K562 (cell line): ENCODE data around the gene CTRL. TPM values are rescaled to one million over a fixed set of nuclear protein-coding genes. Genes with fewer than 3 reads are reported as not detected.

Experiments used
- ETS1 ChIP-seq: conservative IDR thresholded peaks from 2 replicates; pipeline ENCODE4 v1.6.1; 2011; ENCODE audit warnings: low read depth, mild to moderate bottlenecking, low read length; ENCODE audit not compliant: control insufficient read depth
- HCFC1 ChIP-seq: IDR thresholded peaks from 2 replicates; pipeline ENCODE4 v1.6.1; 2012; ENCODE audit warnings: low read depth, low read length, improper control_type of control experiment
- HDAC8 ChIP-seq: fragments of 450-650 bp; IDR thresholded peaks from 2 replicates; pipeline ENCODE4 v1.6.1; 2016; ENCODE audit warnings: mild to moderate bottlenecking, missing genetic modification characterization, moderate library complexity, missing compliant biosample characterization
- HNRNPLL ChIP-seq: fragments of 200-400 bp; formaldehyde crosslinking; IDR thresholded peaks from 2 replicates; pipeline ENCODE4 v1.6.1; 2017; ENCODE audit warnings: low read length, low read depth, mild to moderate bottlenecking; ENCODE audit not compliant: poor library complexity, severe bottlenecking
- KDM1A ChIP-seq, 2 experiments: fragments of 450-650 bp; IDR thresholded peaks; 2 replicates each; pipeline ENCODE4 v1.6.1; 2016; ENCODE audit warnings: mild to moderate bottlenecking in 2 of 2
- LCOR ChIP-seq: sonication (generic); formaldehyde crosslinking; IDR thresholded peaks from 2 replicates; pipeline ENCODE4 v1.8.0; 2022; ENCODE audit warnings: mild to moderate bottlenecking, missing genetic modification reagents
- POU5F1 ChIP-seq: fragments of 150-350 bp; IDR thresholded peaks from 2 replicates; pipeline ENCODE4 v1.6.1; 2014; ENCODE audit warnings: borderline replicate concordance, low read length, low read depth, mild to moderate bottlenecking; ENCODE audit not compliant: partially characterized antibody
- RB1 ChIP-seq: fragments of 450-650 bp; IDR thresholded peaks from 2 replicates; pipeline ENCODE4 v1.6.1; 2017; ENCODE audit warnings: low read depth, mild to moderate bottlenecking
- SAFB ChIP-seq: fragments of 200-400 bp; formaldehyde crosslinking; IDR thresholded peaks from 2 replicates; pipeline ENCODE4 v1.6.1; 2017; ENCODE audit warnings: low read depth, low read length, borderline replicate concordance
- TBL1XR1 ChIP-seq, 2 experiments: IDR thresholded peaks; 2 replicates each; pipeline ENCODE4 v1.6.1; 2012; ENCODE audit warnings: improper control_type of control experiment in 2 of 2, low read length in 2 of 2, mild to moderate bottlenecking in 1 of 2
- ZBTB2 ChIP-seq: fragments of 450-650 bp; IDR thresholded peaks from 2 replicates; pipeline ENCODE4 v1.6.1; 2016; ENCODE audit warnings: antibody characterized with exemption
- ZC3H11A ChIP-seq: IDR thresholded peaks from 2 replicates; pipeline ENCODE4 v1.6.1; 2012; ENCODE audit warnings: low read depth, low read length, improper control_type of control experiment
- ZC3H8 ChIP-seq: fragments of 450-650 bp; IDR thresholded peaks from 2 replicates; pipeline ENCODE4 v1.6.1; 2017
- ZMIZ1 ChIP-seq, 2 experiments: fragments of 150-350 bp in 1 of 2; IDR thresholded peaks; 2 replicates each; pipeline ENCODE4 v1.6.1; 2012 to 2016; ENCODE audit warnings: low read depth in 2 of 2, low read length in 2 of 2, mild to moderate bottlenecking in 1 of 2, moderate library complexity in 1 of 2
- ZNF140 ChIP-seq: fragments of 250-450 bp; sonication (Bioruptor Pico); IDR thresholded peaks from 2 replicates; pipeline ENCODE4 v1.8.0; 2021; ENCODE audit warnings: moderate library complexity, mild to moderate bottlenecking, inconsistent platforms
- ZNF311 ChIP-seq: fragments of 250-450 bp; sonication (Bioruptor Pico); IDR thresholded peaks from 2 replicates; pipeline ENCODE4 v1.4.0; 2020; ENCODE audit warnings: mild to moderate bottlenecking, moderate library complexity
- polyA plus RNA-seq, 8 experiments: library from polyadenylated mRNA; depleted of rRNA in 4 of 8; stranded (reverse) in 5 of 8; unstranded in 3 of 8; fragments of >200 nt; fragmentation: Nextera tagmentation in 2 of 8; fragmentation: Illumina TruSeq in 1 of 8; extraction: Ambion mirVana in 2 of 8; extraction: Trizol in 1 of 8; gene quantifications; 2 replicates each; pipeline versions ENCODE4 v1.2.1 to v1.2.3, GENCODE V29; 2011 to 2014; ENCODE audit warnings: inconsistent platforms in 1 of 8, missing spikeins in 1 of 8
- total RNA-seq, 7 experiments: library from RNA; depleted of rRNA in 6 of 7; stranded (reverse); fragments of >200 nt in 6 of 7; fragmentation: Illumina TruSeq in 2 of 7; extraction: Trizol in 2 of 7; gene quantifications; 2 replicates each; pipeline versions ENCODE4 v1.2.1 to v1.2.3, GENCODE V29; 2011 to 2021; ENCODE audit warnings: low replicate concordance in 1 of 7
- TF ChIP-seq, protein P1 (sequence below): fragments of 250-450 bp; sonication (Bioruptor Pico); IDR thresholded peaks from 2 replicates; pipeline ENCODE4 v1.5.1; 2021; ENCODE audit warnings: mild to moderate bottlenecking
- TF ChIP-seq, protein P2 (sequence below): sonication (generic); formaldehyde crosslinking; IDR thresholded peaks from 2 replicates; pipeline ENCODE4 v1.4.0; 2020; ENCODE audit warnings: mild to moderate bottlenecking, missing genetic modification reagents

The CTRL gene
- total and polyA plus RNA-seq, 9 of the 15 experiments (the other 6 are each of a cell fraction or from before 2014, with no cell fraction given) = 1.4 to 5.6 (median 2.5) TPM

DNA sequence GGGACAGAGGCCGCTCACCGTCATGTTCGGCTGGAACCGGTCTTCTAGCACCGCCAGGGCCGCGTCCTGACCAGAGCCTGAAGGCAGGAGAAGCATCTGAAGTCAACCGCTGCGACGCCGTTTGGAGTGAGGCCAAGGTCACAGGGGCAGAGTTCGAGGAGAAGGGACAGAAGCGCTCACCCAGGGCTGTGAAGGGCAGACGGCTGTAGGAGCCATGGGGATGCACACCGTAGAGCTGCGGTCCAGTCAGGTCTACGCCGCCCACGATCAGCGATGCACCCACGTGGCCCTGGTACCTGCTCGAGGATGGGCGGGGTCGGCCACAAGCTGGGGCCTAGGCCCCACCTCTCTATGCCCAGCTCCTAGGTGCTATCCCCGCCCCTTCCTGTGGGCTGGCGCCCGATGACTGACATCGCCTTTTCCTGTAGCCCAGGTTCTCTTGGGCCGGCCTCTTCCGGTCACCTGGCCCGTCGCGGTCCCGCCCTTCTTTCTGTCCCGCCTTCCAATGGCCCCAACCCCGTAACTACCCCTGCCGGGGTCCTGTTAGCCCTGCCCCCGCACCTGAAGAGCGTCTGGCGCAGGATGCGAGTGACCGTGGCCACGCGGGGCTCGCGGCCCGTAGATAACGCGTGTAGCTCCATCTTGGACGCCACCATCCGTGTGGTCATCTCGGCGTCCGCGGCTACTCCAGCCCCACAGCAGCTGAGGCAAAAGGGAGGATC, 3.9 kb upstream of the CTRL start (continued):
- no peak for TF ChIP-seq ZMIZ1 (IDR thresholded peaks at IDR 0.05; ENCODE audit: low read depth in 2 of 2, low read length in 2 of 2)
- TF ChIP-seq, protein P1, sequence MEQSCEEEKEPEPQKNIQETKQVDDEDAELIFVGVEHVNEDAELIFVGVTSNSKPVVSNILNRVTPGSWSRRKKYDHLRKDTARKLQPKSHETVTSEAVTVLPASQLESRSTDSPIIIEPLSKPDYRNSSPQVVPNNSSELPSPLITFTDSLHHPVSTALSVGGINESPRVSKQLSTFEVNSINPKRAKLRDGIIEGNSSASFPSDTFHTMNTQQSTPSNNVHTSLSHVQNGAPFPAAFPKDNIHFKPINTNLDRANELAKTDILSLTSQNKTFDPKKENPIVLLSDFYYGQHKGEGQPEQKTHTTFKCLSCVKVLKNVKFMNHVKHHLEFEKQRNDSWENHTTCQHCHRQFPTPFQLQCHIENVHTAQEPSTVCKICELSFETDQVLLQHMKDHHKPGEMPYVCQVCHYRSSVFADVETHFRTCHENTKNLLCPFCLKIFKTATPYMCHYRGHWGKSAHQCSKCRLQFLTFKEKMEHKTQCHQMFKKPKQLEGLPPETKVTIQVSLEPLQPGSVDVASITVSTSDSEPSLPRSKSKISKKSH (CRISPR knock-in tag) = no peak
- TF ChIP-seq HCFC1 = no peak; the same call in 1 of the 2 replicates
- no peak; the same call in 1 of the 2 replicates for TF ChIP-seq RB1
- TF ChIP-seq ZBTB2 = peak; percentile 51; the same call in 1 of the 2 replicates
- no peak for TF ChIP-seq HDAC8 (tag)
- TF ChIP-seq, protein P2, sequence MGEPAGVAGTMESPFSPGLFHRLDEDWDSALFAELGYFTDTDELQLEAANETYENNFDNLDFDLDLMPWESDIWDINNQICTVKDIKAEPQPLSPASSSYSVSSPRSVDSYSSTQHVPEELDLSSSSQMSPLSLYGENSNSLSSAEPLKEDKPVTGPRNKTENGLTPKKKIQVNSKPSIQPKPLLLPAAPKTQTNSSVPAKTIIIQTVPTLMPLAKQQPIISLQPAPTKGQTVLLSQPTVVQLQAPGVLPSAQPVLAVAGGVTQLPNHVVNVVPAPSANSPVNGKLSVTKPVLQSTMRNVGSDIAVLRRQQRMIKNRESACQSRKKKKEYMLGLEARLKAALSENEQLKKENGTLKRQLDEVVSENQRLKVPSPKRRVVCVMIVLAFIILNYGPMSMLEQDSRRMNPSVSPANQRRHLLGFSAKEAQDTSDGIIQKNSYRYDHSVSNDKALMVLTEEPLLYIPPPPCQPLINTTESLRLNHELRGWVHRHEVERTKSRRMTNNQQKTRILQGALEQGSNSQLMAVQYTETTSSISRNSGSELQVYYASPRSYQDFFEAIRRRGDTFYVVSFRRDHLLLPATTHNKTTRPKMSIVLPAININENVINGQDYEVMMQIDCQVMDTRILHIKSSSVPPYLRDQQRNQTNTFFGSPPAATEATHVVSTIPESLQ (CRISPR knock-in tag) = peak; percentile 98
- peak; percentile 73; the same call in 1 of the 2 replicates for TF ChIP-seq SAFB
- TF ChIP-seq ZC3H8 = no peak
- TF ChIP-seq POU5F1 = no peak
- TF ChIP-seq HNRNPLL = peak; percentile 40
- TF ChIP-seq ZNF140 (CRISPR knock-in tag) = no peak
- no peak for TF ChIP-seq KDM1A (IDR thresholded peaks at IDR 0.05)
- 0 out of 2 replicates have a peak, but pooled peaks have one; percentile 23 for TF ChIP-seq LCOR
- TF ChIP-seq TBL1XR1 (IDR thresholded peaks at IDR 0.05; ENCODE audit: low read length in 2 of 2) = no peak
- no peak for TF ChIP-seq ZC3H11A
- TF ChIP-seq ETS1 = peak; percentile 75; the same call in 1 of the 2 replicates
- TF ChIP-seq ZNF311 (CRISPR knock-in tag) = no peak
